K562 (cell line): ENCODE results near the gene TMPRSS9. TPM values are rescaled to one million over a fixed set of nuclear protein-coding genes. Genes with fewer than 3 reads are reported as not detected.

ENCODE experiments used
- ATAC-seq: fragments of 200-7000 bp; cut with Tn5 transposase; 3 replicates; pipeline ENCODE4 v1.9.1; 2020; ENCODE audit warnings: moderate library complexity
- BruUV-seq: library from RNA; stranded (reverse); fragments of 400-500 nt; replicated peaks from 2 replicates; lab custom pipeline; 2021; lab: Mats Ljungman, UMichigan
- CTCF ChIA-PET: fragments of 300-600 bp; formaldehyde crosslinking; extraction: SDS; loops from one replicate; lab custom pipeline; 2021; ENCODE audit warnings: low intra/inter-chr PET ratio; lab: Yijun Ruan, JAX
- POLR2A ChIA-PET: fragments of 300-600, 350-650 bp; sonication (Branson Sonifier 250); formaldehyde crosslinking; extraction: SDS; loops from one replicate; lab custom pipeline; 2021; ENCODE audit warnings: antibody characterized with exemption, inconsistent platforms; lab: Yijun Ruan, JAX
- DNase-seq, 4 experiments: peaks; one replicate each; pipeline versions ENCODE4 v3.0.0 to v3.0.0-alpha.2; 2011 to 2018; ENCODE audit warnings: low spot score in 3 of 4, mixed read lengths in 3 of 4; ENCODE audit errors: extremely low read depth in 1 of 4
- FAIRE-seq: peaks from 2 replicates; lab custom pipeline; 2011; peaks lifted over from hg19 to GRCh38; lab: Jason Lieb, UNC
- H2AFZ ChIP-seq: 2 replicates; pipeline ENCODE4 v1.6.0; 2011; ENCODE audit warnings: low read depth, low read length, control low read depth, inconsistent platforms
- H3K27ac ChIP-seq: fragments of 200-600 bp; 3 replicates; pipeline ENCODE4 v1.8.0; 2011; ENCODE audit warnings: low read depth, mild to moderate bottlenecking, control low read depth, inconsistent platforms, low read length, moderate library complexity, mixed read lengths; ENCODE audit errors: extremely low read depth
- H3K27me3 ChIP-seq, 2 experiments: fragments of 300-600 bp in 1 of 2; 2 replicates in 1 of 2; 3 replicates in 1 of 2; pipeline versions ENCODE4 v1.6.0 to v1.8.0; 2011; ENCODE audit warnings: inconsistent platforms in 2 of 2, low read length in 2 of 2, mild to moderate bottlenecking in 1 of 2, mixed read lengths in 1 of 2, moderate library complexity in 1 of 2; ENCODE audit not compliant: control insufficient read depth in 2 of 2, insufficient read depth in 2 of 2
- H3K36me3 ChIP-seq: fragments of 300-600 bp; 3 replicates; pipeline ENCODE4 v1.8.0; 2011; ENCODE audit warnings: mild to moderate bottlenecking, low read length, inconsistent platforms; ENCODE audit not compliant: control insufficient read depth, insufficient read depth
- H3K4me1 ChIP-seq, 2 experiments: fragments of 200-600 bp in 1 of 2; replicated peaks in 1 of 2; 2 replicates in 1 of 2; 3 replicates in 1 of 2; pipeline versions ENCODE4 v1.5.1 to v1.8.0; 2011; ENCODE audit warnings: inconsistent platforms in 2 of 2, low read length in 2 of 2, mild to moderate bottlenecking in 1 of 2, mixed read lengths in 1 of 2, moderate library complexity in 1 of 2; ENCODE audit not compliant: control insufficient read depth in 2 of 2, insufficient read depth in 2 of 2
- H3K4me2 ChIP-seq: 2 replicates; pipeline ENCODE4 v1.6.1; 2011; ENCODE audit warnings: low read length, control low read depth, inconsistent platforms, mixed read lengths; ENCODE audit not compliant: insufficient read depth
- H3K4me3 ChIP-seq: fragments of 200-600 bp; sonication (generic), shearing (Covaris generic); 2 replicates; pipeline ENCODE4 v1.5.1; 2016; ENCODE audit warnings: control low read depth, inconsistent platforms
- H3K79me2 ChIP-seq: fragments of 200-600 bp; 3 replicates; pipeline ENCODE4 v1.8.0; 2011; ENCODE audit warnings: low read length, inconsistent platforms; ENCODE audit not compliant: control insufficient read depth, insufficient read depth
- H3K9ac ChIP-seq, 2 experiments: 2 replicates each; pipeline versions ENCODE4 v1.6.0 to v1.6.1; 2011; ENCODE audit warnings: low read depth in 2 of 2, low read length in 2 of 2, control low read depth in 1 of 2, inconsistent platforms in 1 of 2, mild to moderate bottlenecking in 1 of 2, mixed read lengths in 1 of 2; ENCODE audit not compliant: insufficient read depth in 1 of 2
- H3K9me1 ChIP-seq: one replicate; pipeline ENCODE4 v1.6.0; 2011; ENCODE audit warnings: inconsistent platforms, mild to moderate bottlenecking, low read length, moderate library complexity; ENCODE audit not compliant: control insufficient read depth, insufficient read depth
- H3K9me3 ChIP-seq: replicated peaks from 2 replicates; pipeline ENCODE4 v1.5.1; 2011; ENCODE audit warnings: low read depth, low read length, inconsistent platforms; ENCODE audit not compliant: control insufficient read depth, insufficient read depth
- H4K20me1 ChIP-seq: replicated peaks from 2 replicates; pipeline ENCODE4 v1.6.1; 2011; ENCODE audit warnings: low read length, inconsistent platforms, mixed read lengths; ENCODE audit not compliant: control insufficient read depth, insufficient read depth
- FUS ChIP-seq: fragments of 200-400 bp; formaldehyde crosslinking; optimal IDR thresholded peaks from 2 replicates; pipeline ENCODE3; 2017; ENCODE audit warnings: low read depth, low read length
- STAG1 ChIP-seq: sonication (generic); formaldehyde crosslinking; IDR thresholded peaks from 2 replicates; pipeline ENCODE4 v1.5.0; 2020; ENCODE audit warnings: missing genetic modification reagents, borderline replicate concordance
- YY1 ChIP-seq, 3 experiments: IDR thresholded peaks; 2 replicates each; pipeline ENCODE4 v1.6.1; 2011; ENCODE audit warnings: low read length in 2 of 3, mild to moderate bottlenecking in 2 of 3, moderate library complexity in 2 of 3, borderline replicate concordance in 1 of 3, control low read depth in 1 of 3, low read depth in 1 of 3; ENCODE audit not compliant: insufficient read depth in 3 of 3, insufficient replicate concordance in 2 of 3, control insufficient read depth in 1 of 3, insufficient read length in 1 of 3; ENCODE audit errors: extremely low read depth in 1 of 3
- ZFX ChIP-seq: sonication (generic); formaldehyde crosslinking; IDR thresholded peaks from 2 replicates; pipeline ENCODE4 v1.8.0; 2022; ENCODE audit warnings: mild to moderate bottlenecking, missing genetic modification reagents, moderate library complexity
- WGBS: fragments of 100-300 bp; shearing (Covaris generic); methylation state at CpG from one replicate; pipeline ENCODE4 v1.1.6; 2016; ENCODE audit warnings: low coverage, mixed read lengths; ENCODE audit not compliant: insufficient coverage; ENCODE audit errors: missing lambda C conversion rate; 5-methylcytosine and 5-hydroxymethylcytosine counted together
- in situ Hi-C: fragments of 300-500 bp; cut with MboI; formaldehyde crosslinking; loops from 4 replicates; pipeline ENCODE4 v1.15.0; 2018; ENCODE audit warnings: inconsistent platforms, mixed read lengths
- intact Hi-C: fragments of 100-400 bp; cut with micrococcal nuclease; formaldehyde crosslinking; loops from 2 replicates; pipeline ENCODE4 v1.14.2; 2022
- polyA plus RNA-seq, 8 experiments: library from polyadenylated mRNA; depleted of rRNA in 4 of 8; stranded (reverse) in 5 of 8; unstranded in 3 of 8; fragments of >200 nt; fragmentation: Nextera tagmentation in 2 of 8; fragmentation: Illumina TruSeq in 1 of 8; extraction: Ambion mirVana in 2 of 8; extraction: Trizol in 1 of 8; gene quantifications; 2 replicates each; pipeline versions ENCODE4 v1.2.1 to v1.2.3, GENCODE V29; 2011 to 2014; ENCODE audit warnings: inconsistent platforms in 1 of 8, missing spikeins in 1 of 8
- total RNA-seq, 7 experiments: library from RNA; depleted of rRNA in 6 of 7; stranded (reverse); fragments of >200 nt in 6 of 7; fragmentation: Illumina TruSeq in 2 of 7; extraction: Trizol in 2 of 7; gene quantifications; 2 replicates each; pipeline versions ENCODE4 v1.2.1 to v1.2.3, GENCODE V29; 2011 to 2021; ENCODE audit warnings: low replicate concordance in 1 of 7
- TF ChIP-seq, protein P1 (sequence below), 3 experiments: fragments of 200-800 bp in 1 of 3; sonication (Bioruptor generic) in 1 of 3; sonication (generic) in 1 of 3; formaldehyde crosslinking in 1 of 3; IDR thresholded peaks; 2 replicates each; pipeline versions ENCODE4 v1.6.1 to v1.8.0; 2016 to 2022; ENCODE audit warnings: mild to moderate bottlenecking in 2 of 3, missing compliant biosample characterization in 2 of 3, missing genetic modification characterization in 2 of 3, missing genetic modification reagents in 1 of 3
- TF ChIP-seq, protein P2 (sequence below), 2 experiments: fragments of 450-650 bp in 1 of 2; sonication (generic) in 1 of 2; formaldehyde crosslinking in 1 of 2; IDR thresholded peaks; 2 replicates each; pipeline versions ENCODE4 v1.7.1 to v1.9.0; 2016 to 2022; ENCODE audit warnings: inconsistent platforms in 1 of 2, mild to moderate bottlenecking in 1 of 2, missing genetic modification reagents in 1 of 2

TMPRSS9 gene
- total and polyA plus RNA-seq, 9 of the 15 experiments (the other 6 are each of a cell fraction or from before 2014, with no cell fraction given) = 0.01 to 0.03 TPM; not detected in 7

DNA sequence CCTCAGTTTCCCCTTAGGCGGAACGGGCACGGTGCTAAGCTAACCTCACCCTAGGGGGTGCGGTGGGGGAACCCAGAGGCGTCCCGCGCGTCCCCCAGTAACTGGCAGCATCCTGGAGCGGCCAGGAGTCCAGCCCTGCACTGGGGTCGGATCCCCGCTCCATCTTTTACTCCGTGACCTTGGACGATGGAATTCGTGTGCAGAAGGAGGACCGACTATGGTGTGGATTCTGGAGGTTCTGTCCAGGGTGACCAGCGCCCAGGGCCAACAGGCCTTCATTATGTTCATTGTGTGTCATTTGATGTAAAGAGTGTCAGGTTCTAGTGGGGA, 31.0 kb upstream of the TMPRSS9 start:
- ATAC-seq = peak; percentile 22
- no peak for TF ChIP-seq FUS
- TF ChIP-seq, protein P1, sequence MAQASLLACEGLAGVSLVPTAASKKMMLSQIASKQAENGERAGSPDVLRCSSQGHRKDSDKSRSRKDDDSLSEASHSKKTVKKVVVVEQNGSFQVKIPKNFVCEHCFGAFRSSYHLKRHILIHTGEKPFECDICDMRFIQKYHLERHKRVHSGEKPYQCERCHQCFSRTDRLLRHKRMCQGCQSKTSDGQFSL (CRISPR knock-in tag; IDR thresholded peaks at IDR 0.05) = 0 out of 2 replicates have a peak, but pooled peaks have one; percentile 9
- TF ChIP-seq, protein P1 (tag; IDR thresholded peaks at IDR 0.05) = no peak
- TF ChIP-seq ZFX = 0 out of 2 replicates have a peak, but pooled peaks have one; percentile 3
- TF ChIP-seq STAG1 (CRISPR knock-in tag) = 0 out of 2 replicates have a peak, but pooled peaks have one; percentile 8
- peak in 1 of 3 experiments; percentile 1 for TF ChIP-seq YY1 (IDR thresholded peaks at IDR 0.05; ENCODE audit: borderline replicate concordance in 1 of 3, control insufficient read depth in 1 of 3, extremely low read depth in 1 of 3, insufficient read depth in 3 of 3, insufficient read length in 1 of 3, insufficient replicate concordance in 2 of 3, low read depth in 1 of 3, low read length in 2 of 3)
- TF ChIP-seq, protein P2, sequence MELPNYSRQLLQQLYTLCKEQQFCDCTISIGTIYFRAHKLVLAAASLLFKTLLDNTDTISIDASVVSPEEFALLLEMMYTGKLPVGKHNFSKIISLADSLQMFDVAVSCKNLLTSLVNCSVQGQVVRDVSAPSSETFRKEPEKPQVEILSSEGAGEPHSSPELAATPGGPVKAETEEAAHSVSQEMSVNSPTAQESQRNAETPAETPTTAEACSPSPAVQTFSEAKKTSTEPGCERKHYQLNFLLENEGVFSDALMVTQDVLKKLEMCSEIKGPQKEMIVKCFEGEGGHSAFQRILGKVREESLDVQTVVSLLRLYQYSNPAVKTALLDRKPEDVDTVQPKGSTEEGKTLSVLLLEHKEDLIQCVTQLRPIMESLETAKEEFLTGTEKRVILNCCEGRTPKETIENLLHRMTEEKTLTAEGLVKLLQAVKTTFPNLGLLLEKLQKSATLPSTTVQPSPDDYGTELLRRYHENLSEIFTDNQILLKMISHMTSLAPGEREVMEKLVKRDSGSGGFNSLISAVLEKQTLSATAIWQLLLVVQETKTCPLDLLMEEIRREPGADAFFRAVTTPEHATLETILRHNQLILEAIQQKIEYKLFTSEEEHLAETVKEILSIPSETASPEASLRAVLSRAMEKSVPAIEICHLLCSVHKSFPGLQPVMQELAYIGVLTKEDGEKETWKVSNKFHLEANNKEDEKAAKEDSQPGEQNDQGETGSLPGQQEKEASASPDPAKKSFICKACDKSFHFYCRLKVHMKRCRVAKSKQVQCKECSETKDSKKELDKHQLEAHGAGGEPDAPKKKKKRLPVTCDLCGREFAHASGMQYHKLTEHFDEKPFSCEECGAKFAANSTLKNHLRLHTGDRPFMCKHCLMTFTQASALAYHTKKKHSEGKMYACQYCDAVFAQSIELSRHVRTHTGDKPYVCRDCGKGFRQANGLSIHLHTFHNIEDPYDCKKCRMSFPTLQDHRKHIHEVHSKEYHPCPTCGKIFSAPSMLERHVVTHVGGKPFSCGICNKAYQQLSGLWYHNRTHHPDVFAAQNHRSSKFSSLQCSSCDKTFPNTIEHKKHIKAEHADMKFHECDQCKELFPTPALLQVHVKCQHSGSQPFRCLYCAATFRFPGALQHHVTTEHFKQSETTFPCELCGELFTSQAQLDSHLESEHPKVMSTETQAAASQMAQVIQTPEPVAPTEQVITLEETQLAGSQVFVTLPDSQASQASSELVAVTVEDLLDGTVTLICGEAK (IDR thresholded peaks at IDR 0.05) = peak; percentile 29; the same call in 1 of the 2 replicates
- TF ChIP-seq, protein P2 (CRISPR knock-in tag; IDR thresholded peaks at IDR 0.05) = no peak

More for the DNA sequence above, 31.0 kb upstream of the TMPRSS9 start:
- Histone ChIP-seq H3K9ac (peak overlapping the region; percentile 90 to 99), H2AFZ (peak overlapping the region; percentile 76; the same call in 1 of the 2 replicates), H3K9me1 (no peaks in the 10 kb centered on the region), H3K4me2 (peak overlapping the region; percentile 88), H3K27ac (peak overlapping the region; percentile 74), H3K79me2 (peaks cover 89% of the 10 kb centered on the region), H3K36me3 (peaks cover 42% of the 10 kb centered on the region), H3K9me3 (no peaks in the 10 kb centered on the region), H4K20me1 (no peaks in the 10 kb centered on the region), H3K27me3 (no peaks in the 10 kb centered on the region), H3K4me1 (peaks cover 28 to 76% of the 10 kb centered on the region in 2 experiments; a peak in 4 of 5 replicates), H3K4me3 (peak overlapping the region; percentile 98)
- FAIRE-seq (peak; percentile 86), DNase-seq (peak in 1 of 4 experiments; percentile 47)
- CTCF ChIA-PET = no interaction called here
- POLR2A ChIA-PET = interaction anchor here (0.7 kb wide), 1 partner anchor 446 kb away, joined by 3 read pairs; no protein-coding TSS in a partner anchor
- in situ Hi-C loops = no loop called here
- 2% methylated on average over 16 of the region's 16 CpGs for WGBS
- TSS peak; percentile 56 for BruUV-seq
- intact Hi-C loops = loop anchor here (10.0 kb wide), 1 partner anchor 56 kb away; no protein-coding TSS in a partner anchor
